ENCODE results near the gene ZAP70. TPM values are rescaled to one million over a fixed set of nuclear protein-coding genes. Genes with fewer than 3 reads are reported as not detected.

ZAP70 gene
- total RNA-seq, 1 donor, result not detected

- TF ChIP-seq CTCF (IDR thresholded peaks at IDR 0.05; ENCODE audit: insufficient read depth, low read depth, low read length), result no peak
- H3K4me3 ChIP-seq (ENCODE audit: low read depth, low read length), result no peak overlapping the region
- DNase-seq (ENCODE audit: low read depth), result no peak
Measured at GRCh38 chr2:97769308-97769707, 55.9 kb downstream of the ZAP70 start.

GRCh38 chr2:97769711-97770110, 56.3 kb downstream of the ZAP70 start:
- H3K4me3 ChIP-seq (ENCODE audit: low read depth, low read length), result no peak overlapping the region
- no peak for DNase-seq (ENCODE audit: low read depth)
- TF ChIP-seq CTCF (IDR thresholded peaks at IDR 0.05; ENCODE audit: insufficient read depth, low read depth, low read length), result no peak

GRCh38 chr2:97770445-97770844, 57.1 kb downstream of the ZAP70 start:
- TF ChIP-seq CTCF (IDR thresholded peaks at IDR 0.05; ENCODE audit: insufficient read depth, low read depth, low read length), result no peak
- H3K4me3 ChIP-seq (ENCODE audit: low read depth, low read length), result no peak overlapping the region
- no peak for DNase-seq (ENCODE audit: low read depth)

- DNase-seq (ENCODE audit: low read depth), result no peak
- H3K4me3 ChIP-seq (ENCODE audit: low read depth, low read length), result no peak overlapping the region
- TF ChIP-seq CTCF (IDR thresholded peaks at IDR 0.05; ENCODE audit: insufficient read depth, low read depth, low read length), result no peak
Measured at GRCh38 chr2:97774425-97774824, 61.0 kb downstream of the ZAP70 start.

GRCh38 chr2:97775074-97775473, 61.7 kb downstream of the ZAP70 start:
- no peak overlapping the region for H3K4me3 ChIP-seq (ENCODE audit: low read depth, low read length)
- TF ChIP-seq CTCF (IDR thresholded peaks at IDR 0.05; ENCODE audit: insufficient read depth, low read depth, low read length), result no peak
- DNase-seq (ENCODE audit: low read depth), result no peak

- no peak for TF ChIP-seq CTCF (IDR thresholded peaks at IDR 0.05; ENCODE audit: insufficient read depth, low read depth, low read length)
- H3K4me3 ChIP-seq (ENCODE audit: low read depth, low read length), result no peak overlapping the region
- DNase-seq (ENCODE audit: low read depth), result no peak
Measured at GRCh38 chr2:97779141-97779540, 65.8 kb downstream of the ZAP70 start.

- DNase-seq (ENCODE audit: low read depth), result no peak
- H3K4me3 ChIP-seq (ENCODE audit: low read depth, low read length), result no peak overlapping the region
- TF ChIP-seq CTCF (IDR thresholded peaks at IDR 0.05; ENCODE audit: insufficient read depth, low read depth, low read length), result no peak
Measured at GRCh38 chr2:97781981-97782380, 68.6 kb downstream of the ZAP70 start.
